ENCODE measurements around the gene ITGBL1. TPM values are rescaled to one million over a fixed set of nuclear protein-coding genes. Genes with fewer than 3 reads are reported as not detected.

The ITGBL1 gene
- total and polyA plus RNA-seq, 2 of the 8 experiments (the other 6 are each of a cell fraction or from before 2014, with no cell fraction given) = not detected

DNA sequence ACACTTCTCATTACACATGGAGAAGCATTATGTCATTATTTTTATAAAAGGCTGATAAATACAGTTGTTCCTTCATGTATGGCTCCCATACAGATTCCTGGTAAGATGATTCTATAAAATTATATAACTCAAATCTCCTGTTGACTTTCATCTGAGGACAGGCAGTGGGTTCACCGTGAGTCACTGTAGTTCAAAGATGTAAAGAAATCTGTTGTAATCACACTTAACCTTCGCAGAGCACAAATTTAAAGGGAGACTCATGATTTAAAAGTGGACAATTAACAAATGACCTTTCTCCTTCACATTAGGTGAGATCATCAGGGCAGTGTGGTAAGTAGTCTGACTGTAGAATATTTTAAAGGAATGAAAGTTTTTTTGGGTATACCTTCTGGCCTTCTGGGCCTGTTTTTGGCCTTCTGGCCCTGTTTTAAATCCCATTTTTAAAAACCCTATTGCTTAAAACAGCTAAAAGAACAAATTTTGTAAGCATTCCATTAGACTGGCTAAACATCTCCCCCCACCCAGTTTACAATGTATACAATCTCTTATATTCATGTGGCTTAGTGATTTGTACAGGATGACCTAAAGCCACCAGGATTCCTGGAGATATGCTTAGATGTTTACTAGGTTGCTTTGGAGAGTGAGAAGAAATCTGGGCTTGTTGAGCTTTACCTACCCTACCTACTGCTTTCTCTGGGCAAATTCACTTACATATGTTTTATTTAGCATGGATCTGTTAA lies 171.2 kb downstream of the ITGBL1 start:
- H2AFZ ChIP-seq (ENCODE audit: low read length) = peak overlapping the region; percentile 38; the same call in 1 of the 2 replicates
- 95% methylated on average over 2 of the region's 2 CpGs; no CpG with 5 or more reads in 1 of the 2 experiments for WGBS, 2 experiments (ENCODE audit: extremely low coverage in 1 of 2, insufficient coverage in 1 of 2, insufficient read length in 1 of 2, insufficient replicate concordance in 2 of 2, low coverage in 1 of 2, low lambda C conversion rate in 2 of 2, missing lambda C conversion rate in 1 of 2)
- H3K27ac ChIP-seq (ENCODE audit: low read depth, low read length) = no peak overlapping the region
- no peak overlapping the region for H2BK12ac ChIP-seq (ENCODE audit: low read depth, low read length)
- no peak overlapping the region for H3K9ac ChIP-seq (replicated peaks in 1 of 4; ENCODE audit: extremely low read depth in 1 of 4, low read depth in 3 of 4, low read length in 3 of 4)
- H3K79me2 ChIP-seq (ENCODE audit: control insufficient read depth in 1 of 2, insufficient read depth in 2 of 2, low read length in 2 of 2) = no peaks in the 10 kb centered on the region
- no peak overlapping the region for H3K4me2 ChIP-seq (ENCODE audit: insufficient read depth in 1 of 2, low read depth in 2 of 2, low read length in 2 of 2)
- H3K23ac ChIP-seq (ENCODE audit: insufficient read length) = no peak overlapping the region
- no peaks in the 10 kb centered on the region; a peak in 1 of 7 replicates for H3K27me3 ChIP-seq (replicated peaks in 1 of 4; ENCODE audit: control insufficient read depth in 3 of 4, extremely low read depth in 1 of 4, insufficient read depth in 3 of 4, low read length in 3 of 4)
- H2BK15ac ChIP-seq (ENCODE audit: low read length) = no peak overlapping the region
- H4K91ac ChIP-seq (replicated peaks; ENCODE audit: insufficient read length, low read length) = no peak overlapping the region
- no peaks in the 10 kb centered on the region for H3K79me1 ChIP-seq (ENCODE audit: low read depth, low read length)
- H3K56ac ChIP-seq (replicated peaks; ENCODE audit: insufficient read length, low read depth, low read length) = no peak overlapping the region
- no peak overlapping the region for H4K5ac ChIP-seq (ENCODE audit: insufficient read length, low read depth, low read length)
- H3K4me3 ChIP-seq (ENCODE audit: extremely low read depth in 1 of 4, insufficient read depth in 2 of 4, low read depth in 3 of 4, low read length in 4 of 4) = no peak overlapping the region
- H3K4me1 ChIP-seq (replicated peaks in 1 of 4; ENCODE audit: control insufficient read depth in 3 of 4, insufficient read depth in 4 of 4, low read length in 3 of 4) = no peaks in the 10 kb centered on the region; a peak in 1 of 7 replicates
- H4K20me1 ChIP-seq (replicated peaks in 1 of 2; ENCODE audit: control insufficient read depth in 1 of 2, insufficient read depth in 2 of 2, low read length in 2 of 2) = no peaks in the 10 kb centered on the region
- ChIA-PET CTCF (ENCODE audit: partially characterized antibody) (interaction anchor here (0.6 to 1.6 kb wide), 2 partner anchors 44 to 468 kb away, joined by 3 to 4 read pairs; no protein-coding TSS in a partner anchor), POLR2A (ENCODE audit: partially characterized antibody) (no interaction called here)
- no peak overlapping the region for H4K8ac ChIP-seq (ENCODE audit: extremely low read depth, insufficient read depth, low read length)
- no peak overlapping the region for H3K18ac ChIP-seq (ENCODE audit: extremely low read depth, low read length)
- no peak overlapping the region for H3K4ac ChIP-seq (replicated peaks; ENCODE audit: insufficient read length, low read depth, low read length)
- H3K36me3 ChIP-seq (ENCODE audit: control insufficient read depth in 2 of 4, insufficient read depth in 4 of 4, low read length in 3 of 4) = no peaks in the 10 kb centered on the region
- FAIRE-seq (no peak), DNase-seq (ENCODE audit: low read depth in 1 of 2, low spot score in 2 of 2) (no peak)
- no peaks in the 10 kb centered on the region for H3K9me3 ChIP-seq (ENCODE audit: insufficient read depth in 2 of 2, low read depth in 1 of 2, low read length in 1 of 2)
- no peak overlapping the region for H2AK5ac ChIP-seq (ENCODE audit: low read depth, low read length)
- no peak overlapping the region for H3K14ac ChIP-seq (ENCODE audit: insufficient read length)
- H2BK120ac ChIP-seq (replicated peaks; ENCODE audit: low read depth, low read length) = no peak overlapping the region
- H3K23me2 ChIP-seq (ENCODE audit: low read depth, low read length) = no peaks in the 10 kb centered on the region; the same call in 1 of the 2 replicates
- H2BK20ac ChIP-seq (ENCODE audit: low read length) = no peak overlapping the region
- no peak overlapping the region for H2BK5ac ChIP-seq (ENCODE audit: low read depth, low read length)
- TF ChIP-seq CTCF (IDR thresholded peaks at IDR 0.05; ENCODE audit: control extremely low read depth in 1 of 3, insufficient read depth in 1 of 3, low read depth in 1 of 3, low read length in 3 of 3) (no peak), JUN (IDR thresholded peaks at IDR 0.05; ENCODE audit: low read depth, low read length) (no peak), ATF2 (IDR thresholded peaks at IDR 0.05; ENCODE audit: low read length) (no peak), SIN3A (conservative IDR thresholded peaks at IDR 0.05 in 1 of 2, IDR thresholded peaks at IDR 0.05 in 1 of 2; ENCODE audit: low read depth in 1 of 2, low read length in 2 of 2) (no peak), POLR2A (IDR thresholded peaks at IDR 0.05; ENCODE audit: control extremely low read depth in 1 of 2, low read depth in 2 of 2, low read length in 2 of 2) (no peak), CHD2 (IDR thresholded peaks at IDR 0.05; ENCODE audit: low read length) (no peak), CREB1 (IDR thresholded peaks at IDR 0.05) (no peak), CTBP2 (IDR thresholded peaks at IDR 0.05; ENCODE audit: borderline replicate concordance, insufficient read depth, insufficient read length, low read length) (no peak)
